MM.1S (cell line): ENCODE measurements around the gene PNMT.

ENCODE experiments used
- DNase-seq: peaks from one replicate; pipeline ENCODE4 v3.0.0-alpha.2; 2015
- H2AFZ ChIP-seq: fragments of 300-600 bp; sonication (generic); 2 replicates; pipeline ENCODE4 v1.6.0; 2016; ENCODE audit warnings: antibody characterized with exemption, low read length
- H3F3A ChIP-seq: fragments of 300-600 bp; sonication (generic); 2 replicates; pipeline ENCODE4 v1.6.1; 2016; ENCODE audit warnings: mild to moderate bottlenecking, antibody characterized with exemption, low read length, moderate library complexity, mixed read lengths; ENCODE audit not compliant: insufficient read depth
- H3K27ac ChIP-seq: fragments of 300-600 bp; sonication (generic); 2 replicates; pipeline ENCODE4 v1.5.1; 2016; ENCODE audit warnings: mild to moderate bottlenecking, low read length
- H3K27me3 ChIP-seq: fragments of 300-600 bp; sonication (generic); replicated peaks from 2 replicates; pipeline ENCODE4 v1.6.0; 2016; ENCODE audit warnings: low read length; ENCODE audit not compliant: insufficient read depth
- H3K36me3 ChIP-seq: fragments of 300-600 bp; sonication (generic); replicated peaks from 2 replicates; pipeline ENCODE4 v1.6.1; 2016; ENCODE audit warnings: mild to moderate bottlenecking, low read length, mixed read lengths; ENCODE audit not compliant: insufficient read depth
- H3K4me1 ChIP-seq: fragments of 300-600 bp; sonication (generic); 2 replicates; pipeline ENCODE4 v1.6.1; 2016; ENCODE audit warnings: low read length, mixed read lengths
- H3K4me2 ChIP-seq: fragments of 300-600 bp; sonication (generic); 2 replicates; pipeline ENCODE4 v1.6.0; 2016; ENCODE audit warnings: low read depth, low read length
- H3K4me3 ChIP-seq: fragments of 300-600 bp; sonication (generic); 2 replicates; pipeline ENCODE4 v1.5.1; 2016; ENCODE audit warnings: low read length, mixed read lengths
- H3K79me2 ChIP-seq: fragments of 300-600 bp; sonication (generic); 2 replicates; pipeline ENCODE4 v1.6.1; 2016; ENCODE audit warnings: mixed run types, low read length, mixed read lengths
- H3K9ac ChIP-seq: fragments of 300-600 bp; sonication (generic); 2 replicates; pipeline ENCODE4 v1.6.1; 2016; ENCODE audit warnings: low read length, mixed read lengths
- H3K9me2 ChIP-seq: fragments of 300-600 bp; sonication (generic); replicated peaks from 2 replicates; pipeline ENCODE4 v1.6.1; 2016; ENCODE audit warnings: mild to moderate bottlenecking, low read length, mixed read lengths; ENCODE audit not compliant: insufficient read depth
- H3K9me3 ChIP-seq: fragments of 300-600 bp; sonication (generic); replicated peaks from 2 replicates; pipeline ENCODE4 v1.6.1; 2016; ENCODE audit warnings: mild to moderate bottlenecking, low read length, mixed read lengths; ENCODE audit not compliant: insufficient read depth
- H4K20me1 ChIP-seq: fragments of 300-600 bp; sonication (generic); 2 replicates; pipeline ENCODE4 v1.6.1; 2016; ENCODE audit warnings: mild to moderate bottlenecking, low read length, moderate library complexity, mixed read lengths; ENCODE audit not compliant: insufficient read depth
- CTCF ChIP-seq: fragments of 300-600 bp; sonication (generic); IDR thresholded peaks from 2 replicates; pipeline ENCODE4 v1.5.1; 2016; ENCODE audit warnings: antibody characterized with exemption, low read length, mixed read lengths
- EZH2 ChIP-seq: fragments of 300-600 bp; sonication (generic); optimal IDR thresholded peaks from 2 replicates; pipeline ENCODE3; 2017; ENCODE audit warnings: low read depth, mild to moderate bottlenecking, antibody characterized with exemption, low read length, mixed read lengths
- EZH2phosphoT487 ChIP-seq: fragments of 300-600 bp; sonication (generic); IDR thresholded peaks from 2 replicates; pipeline ENCODE4 v1.6.1; 2018; ENCODE audit warnings: antibody characterized with exemption, low read length

Gene PNMT

GRCh38 chr17:39624313-39624712 is 43.9 kb upstream of the PNMT start:
- H3F3A ChIP-seq: peaks cover 10% of the 10 kb centered on the region; the same call in 1 of the 2 replicates
- no peaks in the 10 kb centered on the region for H4K20me1 ChIP-seq
- H3K4me1 ChIP-seq: peaks cover 16% of the 10 kb centered on the region
- no peak overlapping the region for H3K4me3 ChIP-seq
- no peak overlapping the region for H3K4me2 ChIP-seq
- no peaks in the 10 kb centered on the region for H3K79me2 ChIP-seq
- H3K27me3 ChIP-seq: peaks cover 39% of the 10 kb centered on the region
- no peaks in the 10 kb centered on the region for H3K9me2 ChIP-seq
- TF ChIP-seq CTCF: no peak
- no peak for TF ChIP-seq EZH2phosphoT487
- TF ChIP-seq EZH2: no peak
- H2AFZ ChIP-seq: no peak overlapping the region
- no peak overlapping the region for H3K9ac ChIP-seq
- no peaks in the 10 kb centered on the region for H3K36me3 ChIP-seq
- no peak for DNase-seq
- no peaks in the 10 kb centered on the region for H3K9me3 ChIP-seq
- H3K27ac ChIP-seq: no peak overlapping the region

GRCh38 chr17:39625198-39625785 is 43.0 kb upstream of the PNMT start:
- H3K27me3 ChIP-seq: peaks cover 41% of the 10 kb centered on the region
- no peak overlapping the region for H3K4me2 ChIP-seq
- H2AFZ ChIP-seq: no peak overlapping the region
- H3F3A ChIP-seq: peaks cover 10% of the 10 kb centered on the region; the same call in 1 of the 2 replicates
- H3K9ac ChIP-seq: no peak overlapping the region
- no peaks in the 10 kb centered on the region for H4K20me1 ChIP-seq
- no peak for DNase-seq
- TF ChIP-seq EZH2phosphoT487 (no peak), EZH2 (no peak), CTCF (no peak)
- H3K4me1 ChIP-seq: peaks cover 16% of the 10 kb centered on the region
- H3K9me2 ChIP-seq: no peaks in the 10 kb centered on the region
- no peaks in the 10 kb centered on the region for H3K9me3 ChIP-seq
- H3K79me2 ChIP-seq: no peaks in the 10 kb centered on the region
- no peak overlapping the region for H3K27ac ChIP-seq
- H3K4me3 ChIP-seq: no peak overlapping the region
- H3K36me3 ChIP-seq: no peaks in the 10 kb centered on the region

- Histone ChIP-seq H3F3A (peaks cover 10% of the 10 kb centered on the region; the same call in 1 of the 2 replicates), H3K4me1 (peaks cover 16% of the 10 kb centered on the region), H4K20me1 (no peaks in the 10 kb centered on the region), H3K27ac (no peak within 1 kb of the TSS), H3K27me3 (peaks cover 41% of the 10 kb centered on the region), H2AFZ (no peak within 1 kb of the TSS), H3K9me2 (no peaks in the 10 kb centered on the region), H3K79me2 (no peaks in the 10 kb centered on the region), H3K9me3 (no peaks in the 10 kb centered on the region), H3K9ac (no peak within 1 kb of the TSS), H3K4me3 (no peak within 1 kb of the TSS), H3K36me3 (no peaks in the 10 kb centered on the region), H3K4me2 (no peak within 1 kb of the TSS)
- DNase-seq: no peak
- TF ChIP-seq EZH2phosphoT487: no peak
- TF ChIP-seq CTCF: no peak
- no peak for TF ChIP-seq EZH2
These were observed 41.8 kb upstream of the PNMT start, which contains the start of gene PPP1R1B for GRCh38 chr17:39626171-39627046. Gene PPP1R1B (plus strand): TSS chr17:39626952. CDS start chr17:39627393, 441 bp downstream.
